K562 (cell line): Measurements from ENCODE around the gene HYOU1. TPM values are rescaled to one million over a fixed set of nuclear protein-coding genes. Genes with fewer than 3 reads are reported as not detected.
A peak's percentile ranks its signal among the peaks of the same experiment; 100 is the strongest.
"Not testable (repeated sequence)": the region's sequence is repeated elsewhere in the genome, so short reads cannot be mapped to it uniquely, and the experiment has no call there.

Experiments
- ATAC-seq: fragments of 200-7000 bp; cut with Tn5 transposase; 3 replicates; pipeline ENCODE4 v1.9.1; 2020; ENCODE audit warnings: moderate library complexity
- BruUV-seq: library from RNA; stranded (reverse); fragments of 400-500 nt; replicated peaks from 2 replicates; lab custom pipeline; 2021; lab: Mats Ljungman, UMichigan
- CTCF ChIA-PET: fragments of 300-600 bp; formaldehyde crosslinking; extraction: SDS; loops from one replicate; lab custom pipeline; 2021; ENCODE audit warnings: low intra/inter-chr PET ratio; lab: Yijun Ruan, JAX
- POLR2A ChIA-PET: fragments of 300-600, 350-650 bp; sonication (Branson Sonifier 250); formaldehyde crosslinking; extraction: SDS; loops from one replicate; lab custom pipeline; 2021; ENCODE audit warnings: antibody characterized with exemption, inconsistent platforms; lab: Yijun Ruan, JAX
- DNase-seq, 4 experiments: peaks; one replicate each; pipeline versions ENCODE4 v3.0.0 to v3.0.0-alpha.2; 2011 to 2018; ENCODE audit warnings: low spot score in 3 of 4, mixed read lengths in 3 of 4; ENCODE audit errors: extremely low read depth in 1 of 4
- FAIRE-seq: peaks from 2 replicates; lab custom pipeline; 2011; peaks lifted over from hg19 to GRCh38; lab: Jason Lieb, UNC
- H2AFZ ChIP-seq: 2 replicates; pipeline ENCODE4 v1.6.0; 2011; ENCODE audit warnings: low read depth, low read length, control low read depth, inconsistent platforms
- H3K27ac ChIP-seq: fragments of 200-600 bp; 3 replicates; pipeline ENCODE4 v1.8.0; 2011; ENCODE audit warnings: low read depth, mild to moderate bottlenecking, control low read depth, inconsistent platforms, low read length, moderate library complexity, mixed read lengths; ENCODE audit errors: extremely low read depth
- H3K27me3 ChIP-seq, 2 experiments: fragments of 300-600 bp in 1 of 2; 2 replicates in 1 of 2; 3 replicates in 1 of 2; pipeline versions ENCODE4 v1.6.0 to v1.8.0; 2011; ENCODE audit warnings: inconsistent platforms in 2 of 2, low read length in 2 of 2, mild to moderate bottlenecking in 1 of 2, mixed read lengths in 1 of 2, moderate library complexity in 1 of 2; ENCODE audit not compliant: control insufficient read depth in 2 of 2, insufficient read depth in 2 of 2
- H3K36me3 ChIP-seq: fragments of 300-600 bp; 3 replicates; pipeline ENCODE4 v1.8.0; 2011; ENCODE audit warnings: mild to moderate bottlenecking, low read length, inconsistent platforms; ENCODE audit not compliant: control insufficient read depth, insufficient read depth
- H3K4me1 ChIP-seq, 2 experiments: fragments of 200-600 bp in 1 of 2; replicated peaks in 1 of 2; 2 replicates in 1 of 2; 3 replicates in 1 of 2; pipeline versions ENCODE4 v1.5.1 to v1.8.0; 2011; ENCODE audit warnings: inconsistent platforms in 2 of 2, low read length in 2 of 2, mild to moderate bottlenecking in 1 of 2, mixed read lengths in 1 of 2, moderate library complexity in 1 of 2; ENCODE audit not compliant: control insufficient read depth in 2 of 2, insufficient read depth in 2 of 2
- H3K4me2 ChIP-seq: 2 replicates; pipeline ENCODE4 v1.6.1; 2011; ENCODE audit warnings: low read length, control low read depth, inconsistent platforms, mixed read lengths; ENCODE audit not compliant: insufficient read depth
- H3K4me3 ChIP-seq: fragments of 200-600 bp; sonication (generic), shearing (Covaris generic); 2 replicates; pipeline ENCODE4 v1.5.1; 2016; ENCODE audit warnings: control low read depth, inconsistent platforms
- H3K79me2 ChIP-seq: fragments of 200-600 bp; 3 replicates; pipeline ENCODE4 v1.8.0; 2011; ENCODE audit warnings: low read length, inconsistent platforms; ENCODE audit not compliant: control insufficient read depth, insufficient read depth
- H3K9ac ChIP-seq, 2 experiments: 2 replicates each; pipeline versions ENCODE4 v1.6.0 to v1.6.1; 2011; ENCODE audit warnings: low read depth in 2 of 2, low read length in 2 of 2, control low read depth in 1 of 2, inconsistent platforms in 1 of 2, mild to moderate bottlenecking in 1 of 2, mixed read lengths in 1 of 2; ENCODE audit not compliant: insufficient read depth in 1 of 2
- H3K9me1 ChIP-seq: one replicate; pipeline ENCODE4 v1.6.0; 2011; ENCODE audit warnings: inconsistent platforms, mild to moderate bottlenecking, low read length, moderate library complexity; ENCODE audit not compliant: control insufficient read depth, insufficient read depth
- H3K9me3 ChIP-seq: replicated peaks from 2 replicates; pipeline ENCODE4 v1.5.1; 2011; ENCODE audit warnings: low read depth, low read length, inconsistent platforms; ENCODE audit not compliant: control insufficient read depth, insufficient read depth
- H4K20me1 ChIP-seq: replicated peaks from 2 replicates; pipeline ENCODE4 v1.6.1; 2011; ENCODE audit warnings: low read length, inconsistent platforms, mixed read lengths; ENCODE audit not compliant: control insufficient read depth, insufficient read depth
- CHD1 ChIP-seq: fragments of 200-600 bp; sonication (generic); IDR thresholded peaks from one replicate; pipeline ENCODE4 v1.6.1; 2012; ENCODE audit warnings: mild to moderate bottlenecking, moderate library complexity, low read length, inconsistent platforms
- HNRNPL ChIP-seq: fragments of 200-400 bp; formaldehyde crosslinking; IDR thresholded peaks from 2 replicates; pipeline ENCODE4 v1.6.1; 2017; ENCODE audit warnings: low read depth, mild to moderate bottlenecking, low read length
- KAT8 ChIP-seq: fragments of 450-650 bp; IDR thresholded peaks from 2 replicates; pipeline ENCODE4 v1.6.1; 2016; ENCODE audit warnings: low read depth, mild to moderate bottlenecking
- TEAD1 ChIP-seq, 2 experiments: fragments of 450-650 bp in 1 of 2; sonication (generic) in 1 of 2; formaldehyde crosslinking; IDR thresholded peaks; 2 replicates each; pipeline versions ENCODE4 v1.4.0 to v1.8.0; 2020 to 2022; ENCODE audit warnings: mild to moderate bottlenecking in 2 of 2, missing genetic modification reagents in 1 of 2
- WGBS: fragments of 100-300 bp; shearing (Covaris generic); methylation state at CpG from one replicate; pipeline ENCODE4 v1.1.6; 2016; ENCODE audit warnings: low coverage, mixed read lengths; ENCODE audit not compliant: insufficient coverage; ENCODE audit errors: missing lambda C conversion rate; 5-methylcytosine and 5-hydroxymethylcytosine counted together
- in situ Hi-C: fragments of 300-500 bp; cut with MboI; formaldehyde crosslinking; loops from 4 replicates; pipeline ENCODE4 v1.15.0; 2018; ENCODE audit warnings: inconsistent platforms, mixed read lengths
- intact Hi-C: fragments of 100-400 bp; cut with micrococcal nuclease; formaldehyde crosslinking; loops from 2 replicates; pipeline ENCODE4 v1.14.2; 2022
- polyA plus RNA-seq, 8 experiments: library from polyadenylated mRNA; depleted of rRNA in 4 of 8; stranded (reverse) in 5 of 8; unstranded in 3 of 8; fragments of >200 nt; fragmentation: Nextera tagmentation in 2 of 8; fragmentation: Illumina TruSeq in 1 of 8; extraction: Ambion mirVana in 2 of 8; extraction: Trizol in 1 of 8; gene quantifications; 2 replicates each; pipeline versions ENCODE4 v1.2.1 to v1.2.3, GENCODE V29; 2011 to 2014; ENCODE audit warnings: inconsistent platforms in 1 of 8, missing spikeins in 1 of 8
- total RNA-seq, 7 experiments: library from RNA; depleted of rRNA in 6 of 7; stranded (reverse); fragments of >200 nt in 6 of 7; fragmentation: Illumina TruSeq in 2 of 7; extraction: Trizol in 2 of 7; gene quantifications; 2 replicates each; pipeline versions ENCODE4 v1.2.1 to v1.2.3, GENCODE V29; 2011 to 2021; ENCODE audit warnings: low replicate concordance in 1 of 7

The HYOU1 gene
- total and polyA plus RNA-seq, 9 of the 15 experiments (the other 6 are each of a cell fraction or from before 2014, with no cell fraction given): 19.5 to 197 (median 128) TPM

DNA sequence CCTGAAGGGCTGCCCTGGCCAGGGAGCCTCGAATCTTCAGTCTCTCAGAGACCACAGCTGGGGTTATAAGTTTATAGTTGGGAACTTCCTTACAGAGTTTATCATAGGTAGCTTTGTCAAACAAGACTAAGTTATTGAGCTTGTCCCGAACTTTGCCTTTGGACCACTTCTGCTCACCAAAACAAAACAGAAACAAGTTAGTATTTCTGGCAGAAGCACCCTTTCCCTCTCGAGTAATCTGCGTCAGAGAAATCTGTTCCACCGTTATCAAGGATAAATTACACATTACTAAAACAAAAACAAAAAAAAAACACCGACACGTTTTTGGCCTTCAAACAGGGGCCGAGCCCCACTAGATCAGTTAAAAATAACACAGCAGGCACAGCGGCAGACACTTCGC is 39.6 kb downstream of the HYOU1 start:
- Histone ChIP-seq H3K9ac (peak overlapping the region; percentile 95 to 100), H3K4me1 (peaks cover 8 to 12% of the 10 kb centered on the region in 2 experiments; a peak in 4 of 5 replicates), H3K4me3 (peak overlapping the region; percentile 99), H3K27ac (peak overlapping the region; percentile 97), H3K4me2 (peak overlapping the region; percentile 98), H3K36me3 (peaks cover 78% of the 10 kb centered on the region), H3K79me2 (peaks cover 64% of the 10 kb centered on the region)
- H2AFZ ChIP-seq, H3K9me1 ChIP-seq, FAIRE-seq, BruUV-seq, CTCF ChIA-PET, H3K9me3 ChIP-seq, H3K27me3 ChIP-seq, H4K20me1 ChIP-seq, in situ Hi-C loops, ATAC-seq: not testable (repeated sequence)
- intact Hi-C loops: loop anchor here (5.0 kb wide), 2 partner anchors 70 to 85 kb away; partner anchors contain the start of gene DPAGT1
- WGBS: under 1% methylated on average over 10 of the region's 10 CpGs
- POLR2A ChIA-PET: interaction anchor here (1.0 to 4.2 kb wide), 5 partner anchors 15 to 227 kb away, joined by 3 to 22 read pairs (median 3); no protein-coding TSS in a partner anchor
- TF ChIP-seq CHD1: peak; percentile 57
- TF ChIP-seq HNRNPL: 0 out of 2 replicates have a peak, but pooled peaks have one; percentile 7
- 0 out of 2 replicates have a peak, but pooled peaks have one; percentile 10 for TF ChIP-seq KAT8
- 0 out of 4 replicates have a peak, but pooled peaks of 1 of the 2 experiments have one; percentile 38 for TF ChIP-seq TEAD1 (CRISPR knock-in tag; IDR thresholded peaks at IDR 0.05)
- peak in 1 of 4 experiments; percentile 13 for DNase-seq
